B cell (primary cell): ENCODE results near the gene MZB1. TPM values are rescaled to one million over a fixed set of nuclear protein-coding genes. Genes with fewer than 3 reads are reported as not detected.

Experiments
- ATAC-seq: fragments of 200-7000 bp; cut with Tn5 transposase; one replicate; pipeline ENCODE4 v1.10.0; 2021; ENCODE audit warnings: low read depth, mild to moderate bottlenecking, moderate number of reproducible peaks, moderate library complexity
- CTCF ChIA-PET: fragments of 350-600 bp; sonication (Branson Sonifier 250); formaldehyde crosslinking; loops from one replicate; lab custom pipeline; 2021; ENCODE audit warnings: antibody characterized with exemption, inconsistent platforms; lab: Charles Lee
- POLR2A ChIA-PET: fragments of 350-600 bp; sonication (Branson Sonifier 250); formaldehyde crosslinking; loops from one replicate; lab custom pipeline; 2021; ENCODE audit warnings: antibody characterized with exemption; lab: Charles Lee
- DNase-seq: peaks from one replicate; pipeline ENCODE4 v3.0.0; 2013
- H2AFZ ChIP-seq: 2 replicates; pipeline ENCODE4 v1.6.1; 2012; ENCODE audit warnings: mild to moderate bottlenecking, low read depth, low read length; ENCODE audit not compliant: insufficient read depth, poor library complexity, severe bottlenecking
- H3K27ac ChIP-seq, 2 donors: 1 replicate in 1 of 2; 2 replicates in 1 of 2; pipeline ENCODE4 v1.5.1; 2012 to 2013; ENCODE audit warnings: low read length in 2 of 2, mild to moderate bottlenecking in 2 of 2, moderate library complexity in 1 of 2
- H3K27me3 ChIP-seq, 4 experiments: fragments of 200-600 bp in 1 of 4; sonication (generic) in 1 of 4; replicated peaks in 1 of 4; 1 replicate in 2 of 4; 2 replicates in 2 of 4; pipeline versions ENCODE4 v1.6.1 to v1.7.0; 2013 to 2016; ENCODE audit warnings: low read length in 3 of 4, mild to moderate bottlenecking in 2 of 4, mixed read lengths in 1 of 4, moderate library complexity in 1 of 4; ENCODE audit not compliant: insufficient read depth in 4 of 4, control insufficient read depth in 3 of 4; ENCODE audit errors: control extremely low read depth in 1 of 4
- H3K36me3 ChIP-seq, 2 experiments: replicated peaks in 1 of 2; 1 replicate in 1 of 2; 2 replicates in 1 of 2; pipeline versions ENCODE4 v1.6.1 to v1.7.1; 2013; ENCODE audit warnings: low read length in 1 of 2; ENCODE audit not compliant: insufficient read depth in 2 of 2, control insufficient read depth in 1 of 2; ENCODE audit errors: control extremely low read depth in 1 of 2, extremely low read depth in 1 of 2
- H3K4me1 ChIP-seq, 2 donors: fragments of 200-600 bp in 1 of 2; sonication (generic) in 1 of 2; 1 replicate in 1 of 2; 2 replicates in 1 of 2; pipeline versions ENCODE4 v1.5.1 to v1.6.1; 2013 to 2017; ENCODE audit warnings: low read length in 2 of 2; ENCODE audit not compliant: control insufficient read depth in 2 of 2, insufficient read depth in 2 of 2
- H3K4me2 ChIP-seq: replicated peaks from 2 replicates; pipeline ENCODE3; 2012; ENCODE audit warnings: mild to moderate bottlenecking, low read depth, low read length; ENCODE audit not compliant: poor library complexity, severe bottlenecking
- H3K4me3 ChIP-seq, 5 experiments: fragments of 200-600 bp in 1 of 5; sonication (generic) in 1 of 5; 1 replicate in 3 of 5; 2 replicates in 2 of 5; pipeline versions ENCODE4 v1.5.1 to v1.7.0; 2011 to 2016; ENCODE audit warnings: low read length in 4 of 5, mild to moderate bottlenecking in 4 of 5, low read depth in 2 of 5, control low read depth in 1 of 5, moderate library complexity in 1 of 5; ENCODE audit not compliant: insufficient read depth in 1 of 5; ENCODE audit errors: control extremely low read depth in 1 of 5, extremely low read depth in 1 of 5
- H3K79me2 ChIP-seq: fragments of 200-600 bp; sonication (generic); one replicate; pipeline ENCODE4 v1.6.0; 2016; ENCODE audit warnings: low read length; ENCODE audit not compliant: control insufficient read depth, insufficient read depth
- H3K9ac ChIP-seq: fragments of 200-600 bp; sonication (generic); 2 replicates; pipeline ENCODE4 v1.6.1; 2017; ENCODE audit warnings: mild to moderate bottlenecking, low read length, moderate library complexity
- H3K9me3 ChIP-seq, 3 donors: one replicate each; pipeline versions ENCODE4 v1.6.1 to v1.7.1; 2013; ENCODE audit warnings: low read length in 2 of 3; ENCODE audit not compliant: control insufficient read depth in 2 of 3, insufficient read depth in 1 of 3; ENCODE audit errors: control extremely low read depth in 1 of 3
- H4K20me1 ChIP-seq: 2 replicates; pipeline ENCODE4 v1.6.0; 2012; ENCODE audit warnings: mild to moderate bottlenecking, low read length; ENCODE audit not compliant: insufficient read depth, control insufficient read depth, poor library complexity, severe bottlenecking
- H3K27ac Mint-ChIP-seq: one replicate; pipeline ENCODE4 v1.8.0; 2021; ENCODE audit warnings: mixed read lengths
- H3K27me3 Mint-ChIP-seq: one replicate; pipeline ENCODE4 v1.8.0; 2021; ENCODE audit warnings: mixed read lengths
- H3K4me1 Mint-ChIP-seq: one replicate; pipeline ENCODE4 v1.8.0; 2021; ENCODE audit warnings: mixed read lengths
- H3K4me3 Mint-ChIP-seq: one replicate; pipeline ENCODE4 v1.8.0; 2021; ENCODE audit warnings: mixed read lengths
- H3K9me3 Mint-ChIP-seq: one replicate; pipeline ENCODE4 v1.8.0; 2022; ENCODE audit warnings: mixed read lengths; ENCODE audit not compliant: insufficient read depth
- EZH2 ChIP-seq: IDR thresholded peaks from 2 replicates; pipeline ENCODE4 v1.6.1; 2012; ENCODE audit warnings: borderline replicate concordance, low read depth, mild to moderate bottlenecking, moderate library complexity, low read length; ENCODE audit not compliant: insufficient read depth, poor library complexity, severe bottlenecking
- WGBS: methylation state at CpG from one replicate; pipeline ENCODE4 v1.1.5; 2013; ENCODE audit warnings: missing lambda C conversion rate; ENCODE audit not compliant: insufficient coverage; 5-methylcytosine and 5-hydroxymethylcytosine counted together
- intact Hi-C: fragments of 100-400 bp; cut with micrococcal nuclease; formaldehyde crosslinking; loops from one replicate; pipeline ENCODE4 v1.10.0; 2022
- polyA plus RNA-seq: library from polyadenylated mRNA; depleted of rRNA; stranded (reverse); fragments of >200 nt; gene quantifications from 2 replicates; pipeline ENCODE4 v1.2.3, GENCODE V29; 2012
- total RNA-seq, 2 donors: library from RNA; stranded (reverse); fragments of 120-200 nt in 1 of 2; gene quantifications; 1 replicate in 1 of 2; 2 replicates in 1 of 2; pipeline versions ENCODE4 v1.2.3 to v1.2.4, GENCODE V29; 2013 to 2022
- TF ChIP-seq, protein P1 (sequence below): fragments of 200-600 bp; IDR thresholded peaks from one replicate; pipeline ENCODE4 v1.8.0; 2022; ENCODE audit warnings: antibody characterized with exemption, mild to moderate bottlenecking

The MZB1 gene
- total and polyA plus RNA-seq, 2 donors (not counting 1 experiment from before 2014, with no cell fraction given) = 72.2 to 306 TPM

DNA sequence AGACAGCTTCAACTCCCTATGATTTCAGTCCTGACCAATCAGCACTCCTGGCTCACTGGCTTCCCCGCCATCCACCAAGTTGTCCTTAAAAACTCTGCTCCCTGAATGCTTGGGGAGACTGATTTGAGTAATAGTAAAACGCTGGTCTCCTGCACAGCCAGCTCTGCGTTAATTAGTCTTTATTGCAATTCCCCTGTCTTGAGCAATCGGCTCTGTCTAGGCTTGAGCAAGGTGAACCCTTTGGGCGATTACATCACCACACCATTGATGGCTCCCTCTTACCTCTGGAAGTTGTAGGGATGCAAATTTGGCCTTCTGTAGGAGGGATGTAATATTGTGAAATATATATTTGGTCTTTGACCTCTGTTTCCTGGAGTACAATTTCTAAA, 3.7 kb downstream of the MZB1 start:
- Mint-ChIP-seq H3K4me3 (peak overlapping the region; percentile 34), H3K27me3 (no peaks in the 10 kb centered on the region), H3K4me1 (peaks cover 85% of the 10 kb centered on the region), H3K27ac (peak overlapping the region; percentile 99), H3K9me3 (no peaks in the 10 kb centered on the region)
- Histone ChIP-seq H3K9me3 (peaks cover 0 to 4% (median 0%) of the 10 kb centered on the region in 3 donors), H3K4me1 (peaks cover 65 to 87% of the 10 kb centered on the region in 2 donors), H3K4me2 (no peak overlapping the region), H3K4me3 (no peak overlapping the region), H3K79me2 (peaks cover 31% of the 10 kb centered on the region), H4K20me1 (no peaks in the 10 kb centered on the region), H2AFZ (no peak overlapping the region), H3K36me3 (no peaks in the 10 kb centered on the region), H3K27ac (peak overlapping the region in 1 of 2 donors; percentile 76), H3K9ac (no peak overlapping the region), H3K27me3 (no peaks in the 10 kb centered on the region)
- POLR2A ChIA-PET = interaction anchor here (0.5 to 2.5 kb wide), 2 partner anchors 44 to 139 kb away, joined by 3 to 5 read pairs; partner anchors contain the start of gene PAIP2
- TF ChIP-seq, protein P1, sequence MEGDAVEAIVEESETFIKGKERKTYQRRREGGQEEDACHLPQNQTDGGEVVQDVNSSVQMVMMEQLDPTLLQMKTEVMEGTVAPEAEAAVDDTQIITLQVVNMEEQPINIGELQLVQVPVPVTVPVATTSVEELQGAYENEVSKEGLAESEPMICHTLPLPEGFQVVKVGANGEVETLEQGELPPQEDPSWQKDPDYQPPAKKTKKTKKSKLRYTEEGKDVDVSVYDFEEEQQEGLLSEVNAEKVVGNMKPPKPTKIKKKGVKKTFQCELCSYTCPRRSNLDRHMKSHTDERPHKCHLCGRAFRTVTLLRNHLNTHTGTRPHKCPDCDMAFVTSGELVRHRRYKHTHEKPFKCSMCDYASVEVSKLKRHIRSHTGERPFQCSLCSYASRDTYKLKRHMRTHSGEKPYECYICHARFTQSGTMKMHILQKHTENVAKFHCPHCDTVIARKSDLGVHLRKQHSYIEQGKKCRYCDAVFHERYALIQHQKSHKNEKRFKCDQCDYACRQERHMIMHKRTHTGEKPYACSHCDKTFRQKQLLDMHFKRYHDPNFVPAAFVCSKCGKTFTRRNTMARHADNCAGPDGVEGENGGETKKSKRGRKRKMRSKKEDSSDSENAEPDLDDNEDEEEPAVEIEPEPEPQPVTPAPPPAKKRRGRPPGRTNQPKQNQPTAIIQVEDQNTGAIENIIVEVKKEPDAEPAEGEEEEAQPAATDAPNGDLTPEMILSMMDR = no peak
- TF ChIP-seq EZH2 = no peak
- ATAC-seq (no peak), DNase-seq (no peak)
- 100% methylated on average over 1 of the region's 5 CpGs for WGBS
- intact Hi-C loops = no loop called here
- CTCF ChIA-PET = interaction anchor here (1.0 to 5.3 kb wide), 4 partner anchors 40 to 135 kb away, joined by 3 to 39 read pairs (median 4); partner anchors contain the start of gene PAIP2
